ENCODE measurements around the gene KCNMA1. TPM values are rescaled to one million over a fixed set of nuclear protein-coding genes. Genes with fewer than 3 reads are reported as not detected.

Gene KCNMA1
- total RNA-seq, 1 donor from 2014 or later, result 94.3 TPM

GRCh38 chr10:77433546-77433945 is 204.1 kb downstream of the KCNMA1 start:
- no peaks in the 10 kb centered on the region for H3K27me3 ChIP-seq
- no peak overlapping the region for H3K27ac ChIP-seq
- no peaks in the 10 kb centered on the region for H3K4me1 ChIP-seq
- H3K36me3 ChIP-seq, result no peaks in the 10 kb centered on the region
- intact Hi-C loops (cut with DNase I), result no loop called here
- no peak overlapping the region for H3K4me3 ChIP-seq
- TF ChIP-seq POLR2AphosphoS5 (IDR thresholded peaks at IDR 0.05; ENCODE audit: insufficient read depth in 1 of 2, low read depth in 1 of 2), result no peak
- TF ChIP-seq POLR2A (IDR thresholded peaks at IDR 0.05), result no peak
- no peak for DNase-seq (ENCODE audit: extremely low spot score in 2 of 2)
- H3K9me3 ChIP-seq, result no peaks in the 10 kb centered on the region

DNA sequence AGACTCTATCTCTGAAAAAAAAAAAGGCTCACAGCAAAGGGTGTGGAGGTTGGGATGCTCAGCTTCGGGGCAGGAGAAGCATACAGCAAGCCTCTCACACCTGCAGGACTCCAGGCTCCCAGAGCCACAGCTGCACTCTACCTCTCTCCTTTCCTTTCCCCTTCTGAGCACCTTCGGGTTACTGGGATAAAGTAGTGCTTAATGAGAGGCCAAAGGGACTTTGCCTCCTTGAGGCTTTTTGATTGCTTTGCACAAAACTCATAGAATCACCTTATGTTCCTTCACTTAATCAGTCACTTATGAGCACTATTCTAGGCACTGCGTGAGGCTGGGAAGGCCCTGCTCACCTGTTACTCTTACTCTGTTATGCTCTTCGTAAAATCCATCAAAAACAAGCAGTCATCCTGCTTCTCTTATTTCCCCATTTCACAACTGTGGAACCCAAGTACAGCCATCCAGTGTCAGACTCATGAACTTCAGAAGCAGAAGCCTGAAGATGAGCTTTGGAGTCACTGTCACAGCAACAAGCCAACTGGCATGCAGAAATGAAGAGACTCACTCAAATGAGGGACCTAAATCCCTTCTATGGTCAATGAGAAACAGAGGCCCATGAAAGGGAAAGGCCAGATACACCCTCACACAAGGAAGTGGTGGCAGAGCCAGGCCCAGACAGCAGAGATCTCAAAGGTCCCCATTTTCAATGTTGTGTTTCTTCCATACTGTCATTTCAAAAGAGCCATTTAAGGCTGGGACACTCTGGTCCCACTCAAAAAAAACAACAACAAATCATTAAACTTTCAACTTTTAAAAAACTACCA is 205.4 kb downstream of the KCNMA1 start:
- Histone ChIP-seq H3K4me1 (no peaks in the 10 kb centered on the region), H3K27ac (no peak overlapping the region), H3K9me3 (no peaks in the 10 kb centered on the region), H3K36me3 (no peaks in the 10 kb centered on the region), H3K4me3 (no peak overlapping the region), H3K27me3 (no peaks in the 10 kb centered on the region)
- TF ChIP-seq POLR2A (IDR thresholded peaks at IDR 0.05), result no peak
- TF ChIP-seq CTCF (IDR thresholded peaks at IDR 0.05), result no peak
- no peak for TF ChIP-seq POLR2AphosphoS5 (IDR thresholded peaks at IDR 0.05; ENCODE audit: insufficient read depth in 1 of 2, low read depth in 1 of 2)
- intact Hi-C loops (cut with DNase I), result no loop called here
- no peak for DNase-seq (ENCODE audit: extremely low spot score in 2 of 2)

DNA sequence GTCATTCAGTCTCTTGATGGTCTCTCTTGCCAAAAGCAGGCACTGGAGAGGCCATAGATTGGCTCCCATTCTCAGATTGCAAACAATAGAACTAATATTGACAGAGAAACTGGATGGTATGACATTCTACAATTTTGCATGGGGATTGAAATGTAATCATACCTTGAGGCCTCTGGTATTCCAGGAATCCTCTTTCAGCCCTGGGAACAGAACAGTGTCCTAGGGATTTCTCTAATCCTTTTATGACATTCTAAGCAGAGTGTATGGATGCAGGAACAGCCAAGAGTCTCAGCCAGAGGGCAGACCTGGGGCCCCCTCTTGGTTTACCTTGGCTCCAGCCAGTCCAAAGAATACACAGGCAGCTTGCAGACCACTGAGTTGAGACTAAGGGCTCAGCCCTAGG is 206.4 kb downstream of the KCNMA1 start:
- no peaks in the 10 kb centered on the region for H3K4me1 ChIP-seq
- H3K4me3 ChIP-seq, result no peak overlapping the region
- H3K9me3 ChIP-seq, result no peaks in the 10 kb centered on the region
- H3K27me3 ChIP-seq, result no peaks in the 10 kb centered on the region
- no peak overlapping the region for H3K27ac ChIP-seq
- DNase-seq (ENCODE audit: extremely low spot score in 2 of 2), result no peak
- intact Hi-C loops (cut with DNase I), result no loop called here
- no peaks in the 10 kb centered on the region for H3K36me3 ChIP-seq
- TF ChIP-seq CTCF (IDR thresholded peaks at IDR 0.05), result no peak
- TF ChIP-seq POLR2AphosphoS5 (IDR thresholded peaks at IDR 0.05; ENCODE audit: insufficient read depth in 1 of 2, low read depth in 1 of 2), result no peak
- no peak for TF ChIP-seq POLR2A (IDR thresholded peaks at IDR 0.05)

- intact Hi-C loops (cut with DNase I), result no loop called here
- no peaks in the 10 kb centered on the region for H3K36me3 ChIP-seq
- no peaks in the 10 kb centered on the region for H3K4me1 ChIP-seq
- no peaks in the 10 kb centered on the region for H3K27me3 ChIP-seq
- no peak overlapping the region for H3K27ac ChIP-seq
- no peak for DNase-seq (ENCODE audit: extremely low spot score in 2 of 2)
- H3K4me3 ChIP-seq, result no peak overlapping the region
- H3K9me3 ChIP-seq, result no peaks in the 10 kb centered on the region
- TF ChIP-seq POLR2AphosphoS5 (IDR thresholded peaks at IDR 0.05; ENCODE audit: insufficient read depth in 1 of 2, low read depth in 1 of 2) (no peak), CTCF (IDR thresholded peaks at IDR 0.05) (no peak), POLR2A (IDR thresholded peaks at IDR 0.05) (no peak)
These were observed 207.1 kb downstream of the KCNMA1 start for GRCh38 chr10:77430530-77430929.

DNA sequence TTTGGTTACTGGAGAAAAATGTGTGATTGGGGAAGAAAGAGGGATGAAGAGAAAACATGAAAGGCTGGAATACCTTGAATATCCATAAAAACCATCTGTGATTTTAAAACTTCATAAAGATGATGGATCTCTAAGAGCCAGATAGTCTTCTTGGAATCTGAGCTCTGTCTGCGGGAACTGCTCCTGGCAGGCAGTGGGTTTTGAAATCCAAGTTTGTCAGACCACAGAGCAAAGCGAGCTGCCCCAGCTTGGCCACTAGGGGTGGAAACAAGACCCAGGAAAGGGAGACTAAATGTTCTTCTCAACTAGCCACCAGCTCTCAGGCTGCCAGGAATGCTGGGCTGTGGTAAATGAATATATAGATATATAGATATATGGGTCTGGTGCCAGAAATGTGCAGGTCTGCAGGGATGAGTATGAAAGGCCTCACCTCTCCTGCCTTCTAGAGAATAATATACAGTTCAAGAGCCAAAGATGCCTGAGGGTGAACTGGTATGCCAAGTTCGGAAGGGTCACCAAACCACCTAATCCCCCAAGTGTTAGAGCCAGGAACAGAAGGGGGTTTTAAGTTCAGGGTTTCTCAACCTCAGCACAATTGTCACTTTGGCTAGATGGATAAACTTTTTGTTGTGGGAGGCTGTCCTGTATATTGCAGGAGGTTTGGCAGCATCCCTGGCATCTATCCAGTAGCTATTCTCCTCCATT is 208.8 kb downstream of the KCNMA1 start:
- Histone ChIP-seq H3K4me3 (no peak overlapping the region), H3K36me3 (no peaks in the 10 kb centered on the region), H3K27ac (no peak overlapping the region), H3K9me3 (no peaks in the 10 kb centered on the region), H3K4me1 (no peaks in the 10 kb centered on the region), H3K27me3 (no peaks in the 10 kb centered on the region)
- DNase-seq (ENCODE audit: extremely low spot score in 2 of 2), result no peak
- intact Hi-C loops (cut with DNase I), result no loop called here
- no peak for TF ChIP-seq POLR2A (IDR thresholded peaks at IDR 0.05)
- TF ChIP-seq POLR2AphosphoS5 (IDR thresholded peaks at IDR 0.05; ENCODE audit: insufficient read depth in 1 of 2, low read depth in 1 of 2), result no peak
- no peak for TF ChIP-seq CTCF (IDR thresholded peaks at IDR 0.05)

Measured in vagina (tissue), 2 donors.